ENCODE measurements around the gene ZBTB33.

ZBTB33 gene, protein sequence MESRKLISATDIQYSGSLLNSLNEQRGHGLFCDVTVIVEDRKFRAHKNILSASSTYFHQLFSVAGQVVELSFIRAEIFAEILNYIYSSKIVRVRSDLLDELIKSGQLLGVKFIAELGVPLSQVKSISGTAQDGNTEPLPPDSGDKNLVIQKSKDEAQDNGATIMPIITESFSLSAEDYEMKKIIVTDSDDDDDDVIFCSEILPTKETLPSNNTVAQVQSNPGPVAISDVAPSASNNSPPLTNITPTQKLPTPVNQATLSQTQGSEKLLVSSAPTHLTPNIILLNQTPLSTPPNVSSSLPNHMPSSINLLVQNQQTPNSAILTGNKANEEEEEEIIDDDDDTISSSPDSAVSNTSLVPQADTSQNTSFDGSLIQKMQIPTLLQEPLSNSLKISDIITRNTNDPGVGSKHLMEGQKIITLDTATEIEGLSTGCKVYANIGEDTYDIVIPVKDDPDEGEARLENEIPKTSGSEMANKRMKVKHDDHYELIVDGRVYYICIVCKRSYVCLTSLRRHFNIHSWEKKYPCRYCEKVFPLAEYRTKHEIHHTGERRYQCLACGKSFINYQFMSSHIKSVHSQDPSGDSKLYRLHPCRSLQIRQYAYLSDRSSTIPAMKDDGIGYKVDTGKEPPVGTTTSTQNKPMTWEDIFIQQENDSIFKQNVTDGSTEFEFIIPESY

DNA sequence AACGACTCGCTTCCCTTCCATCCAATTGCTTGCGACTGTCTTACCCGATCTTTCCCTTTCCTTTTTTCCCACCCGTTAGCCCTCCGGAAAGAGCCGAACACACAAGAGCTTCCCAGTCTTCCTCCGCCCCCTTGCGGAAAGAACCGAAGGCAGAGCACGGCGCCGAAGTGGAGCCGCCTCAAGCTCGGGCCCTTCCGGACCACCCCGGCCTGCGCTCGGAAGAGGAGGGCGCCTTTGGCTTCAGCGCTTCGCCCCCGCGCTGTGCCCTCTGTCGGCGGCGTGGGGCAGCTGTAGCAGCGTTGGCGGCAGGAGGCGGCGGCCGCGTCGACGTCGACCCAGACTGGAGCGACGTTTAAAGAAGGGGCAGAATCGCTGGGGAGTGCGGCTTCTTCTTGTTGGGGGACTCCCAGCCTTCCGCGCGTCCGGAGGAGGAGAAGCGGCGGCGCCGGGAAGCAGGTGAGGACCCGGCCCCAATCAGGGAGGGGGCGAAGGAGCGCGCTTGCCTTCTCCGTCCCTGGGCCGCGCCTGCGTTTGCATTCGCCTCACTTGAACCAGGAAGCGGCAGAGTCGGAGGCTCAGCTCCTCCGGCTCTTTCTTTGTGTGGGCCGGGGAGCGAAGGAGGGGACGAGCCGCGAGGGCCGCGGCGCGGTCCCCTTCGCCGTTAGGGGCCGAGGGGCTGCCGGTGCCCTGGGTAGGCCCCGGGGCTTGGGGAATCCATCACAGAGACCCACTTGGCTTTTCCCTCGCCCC is at the start of gene ZBTB33:
ZBTB33 (plus strand) TSS at position 291 of the 750 bp plus-strand sequence. CDS start 2,604 bp downstream, outside the sequence.
- peak; percentile 88 for DNase-seq (ENCODE audit: low spot score)

DNA sequence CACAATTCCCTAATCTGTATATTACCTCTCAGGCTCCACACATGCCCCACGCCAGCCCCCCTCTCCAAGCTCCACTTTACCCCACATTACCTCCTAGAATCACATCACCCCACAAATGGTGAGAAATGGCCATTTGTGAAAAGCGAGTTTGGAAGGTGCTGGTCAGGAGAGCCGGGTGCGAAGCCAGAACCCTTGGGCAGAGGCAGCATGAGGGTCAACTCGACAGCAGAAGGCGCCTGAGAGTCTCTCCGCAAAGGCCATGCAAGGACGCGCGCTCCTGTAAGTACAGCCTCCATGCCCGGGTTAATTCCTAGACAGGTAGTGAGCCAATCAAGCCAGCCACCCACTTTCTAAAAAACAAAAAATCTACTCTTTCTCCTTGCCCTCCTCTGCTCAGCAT is 49.8 kb upstream of the ZBTB33 start:
- no peak for DNase-seq (ENCODE audit: low spot score)

DNA sequence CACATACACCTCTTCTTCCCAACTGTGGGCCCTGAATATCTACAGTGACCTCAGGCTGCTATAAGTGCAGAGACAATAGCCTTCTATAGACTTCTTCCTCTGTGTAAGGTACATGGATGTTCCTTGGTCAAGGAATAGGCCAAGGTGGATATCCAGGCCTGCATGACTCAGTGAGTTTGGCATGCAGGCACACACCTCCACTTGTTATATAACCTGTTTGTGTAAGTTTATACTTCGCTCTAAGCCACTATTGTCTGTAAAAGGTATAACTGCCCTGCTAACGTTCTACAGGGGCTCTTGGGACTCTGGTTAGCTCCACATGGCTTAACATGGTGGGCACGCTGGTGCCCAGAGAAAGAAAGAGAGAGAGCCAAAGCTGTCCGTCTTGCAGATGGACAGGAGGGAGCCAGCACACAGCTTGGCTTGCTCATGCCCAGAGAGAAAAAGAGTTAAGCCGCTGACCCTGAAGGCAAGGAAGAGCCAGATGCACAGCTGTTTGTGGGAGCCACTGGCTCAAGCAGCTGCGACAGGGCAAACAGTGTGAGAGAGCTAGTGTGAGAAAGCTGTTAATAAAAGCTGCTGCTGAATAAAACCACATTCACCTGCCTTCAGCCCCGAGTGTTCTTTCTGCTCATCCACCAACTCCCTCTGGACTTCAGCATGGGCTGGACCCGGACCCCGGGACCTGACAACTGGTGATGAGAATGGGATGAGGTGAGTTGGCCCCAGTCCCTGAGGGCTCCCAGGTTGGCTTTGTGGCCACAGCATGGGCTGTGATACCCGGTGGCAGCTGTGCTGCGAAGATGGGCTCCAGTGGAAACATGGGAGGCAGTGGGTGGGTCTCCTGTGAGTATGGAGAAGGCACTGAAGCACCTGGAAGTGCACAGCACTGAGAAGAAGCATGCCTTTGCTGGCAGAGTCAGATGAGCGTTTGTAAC is 44.5 kb upstream of the ZBTB33 start:
- DNase-seq (ENCODE audit: low spot score): no peak

- no peak for DNase-seq (ENCODE audit: low spot score)
Observed at GRCh38 chrX:120207009-120207605, 43.5 kb upstream of the ZBTB33 start.

DNA sequence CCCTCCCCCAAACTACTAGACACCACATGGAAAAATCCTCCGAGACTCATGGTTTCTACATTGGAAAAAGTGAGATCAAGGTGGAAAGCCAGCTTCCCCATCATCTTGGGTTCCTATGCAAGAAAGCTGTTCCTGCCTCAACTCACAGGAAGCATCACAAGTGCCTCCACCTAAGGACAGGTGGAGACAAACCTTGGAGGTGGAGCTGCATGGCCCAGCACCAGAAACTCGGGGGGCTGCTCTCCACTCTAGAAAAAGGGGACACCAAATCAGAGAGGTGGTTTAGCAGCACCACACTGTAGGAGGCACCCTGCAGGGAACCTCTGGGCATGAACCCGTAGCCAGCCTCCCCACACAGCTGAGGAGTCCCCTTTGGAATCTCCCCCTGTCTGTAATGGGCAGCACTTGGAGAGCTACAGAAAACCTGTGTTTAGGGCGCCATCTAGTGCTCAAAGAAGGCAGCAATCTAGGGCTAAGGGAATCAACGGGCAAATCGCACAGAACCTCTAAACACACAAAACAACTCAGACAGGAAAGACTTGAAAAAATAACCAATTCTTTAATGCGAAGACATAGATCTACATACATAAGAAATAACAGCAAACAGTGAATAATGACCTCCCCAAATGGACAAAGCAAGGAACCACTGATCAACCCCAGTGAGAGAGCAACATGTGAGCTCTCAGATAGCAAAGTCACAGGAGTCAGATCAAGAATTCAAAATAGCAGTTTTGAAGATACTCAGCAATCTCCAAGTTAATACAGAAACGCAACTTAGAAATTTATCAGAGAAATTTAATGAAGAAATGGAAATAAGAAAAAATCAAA is 37.0 kb upstream of the ZBTB33 start:
- DNase-seq (ENCODE audit: low spot score): peak; percentile 57

DNA sequence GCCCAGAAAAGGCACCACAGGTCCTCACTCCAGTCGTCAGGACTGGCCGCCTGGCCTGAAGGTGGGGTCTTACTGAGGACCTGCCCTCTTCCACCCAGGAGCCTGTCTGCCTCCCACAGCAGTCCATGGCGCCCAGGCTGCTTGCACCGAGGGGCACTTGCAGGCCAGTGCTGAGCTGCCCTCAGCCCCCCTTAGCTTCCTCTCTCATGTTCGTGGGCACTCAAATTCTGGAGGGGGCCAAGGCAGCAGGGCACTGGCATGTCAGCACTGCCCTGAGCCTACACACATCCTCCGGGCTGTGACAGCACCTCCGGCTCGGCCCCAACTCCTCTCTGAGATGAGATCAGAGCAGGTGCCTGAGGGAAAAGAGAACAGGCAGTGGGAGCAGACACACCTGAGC is 27.2 kb upstream of the ZBTB33 start:
- no peak for DNase-seq (ENCODE audit: low spot score)

GRCh38 chrX:120224388-120224787 is 26.2 kb upstream of the ZBTB33 start:
- no peak for DNase-seq (ENCODE audit: low spot score)

GRCh38 chrX:120228187-120228908 is 22.3 kb upstream of the ZBTB33 start:
- no peak for DNase-seq (ENCODE audit: low spot score)

DNA sequence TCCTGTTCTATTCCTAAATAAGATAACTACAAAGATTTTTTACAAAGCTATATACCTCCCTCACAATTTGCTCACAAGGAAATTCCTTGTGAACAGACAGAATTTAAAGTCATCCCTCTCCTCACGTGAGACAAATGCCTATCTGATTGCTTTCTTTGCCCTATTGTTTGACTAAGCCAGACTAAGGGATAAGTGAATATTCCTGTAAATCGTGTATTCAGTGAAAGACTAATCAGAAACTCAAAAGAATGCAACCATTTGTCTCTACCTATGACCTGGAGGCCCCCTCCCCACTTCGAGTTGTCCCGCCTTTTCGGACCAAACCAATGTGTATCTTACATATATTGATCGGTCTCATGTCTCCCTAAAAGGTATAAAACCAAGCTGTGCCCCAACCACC is 15.3 kb upstream of the ZBTB33 start:
- no peak for DNase-seq (ENCODE audit: low spot score)

DNA sequence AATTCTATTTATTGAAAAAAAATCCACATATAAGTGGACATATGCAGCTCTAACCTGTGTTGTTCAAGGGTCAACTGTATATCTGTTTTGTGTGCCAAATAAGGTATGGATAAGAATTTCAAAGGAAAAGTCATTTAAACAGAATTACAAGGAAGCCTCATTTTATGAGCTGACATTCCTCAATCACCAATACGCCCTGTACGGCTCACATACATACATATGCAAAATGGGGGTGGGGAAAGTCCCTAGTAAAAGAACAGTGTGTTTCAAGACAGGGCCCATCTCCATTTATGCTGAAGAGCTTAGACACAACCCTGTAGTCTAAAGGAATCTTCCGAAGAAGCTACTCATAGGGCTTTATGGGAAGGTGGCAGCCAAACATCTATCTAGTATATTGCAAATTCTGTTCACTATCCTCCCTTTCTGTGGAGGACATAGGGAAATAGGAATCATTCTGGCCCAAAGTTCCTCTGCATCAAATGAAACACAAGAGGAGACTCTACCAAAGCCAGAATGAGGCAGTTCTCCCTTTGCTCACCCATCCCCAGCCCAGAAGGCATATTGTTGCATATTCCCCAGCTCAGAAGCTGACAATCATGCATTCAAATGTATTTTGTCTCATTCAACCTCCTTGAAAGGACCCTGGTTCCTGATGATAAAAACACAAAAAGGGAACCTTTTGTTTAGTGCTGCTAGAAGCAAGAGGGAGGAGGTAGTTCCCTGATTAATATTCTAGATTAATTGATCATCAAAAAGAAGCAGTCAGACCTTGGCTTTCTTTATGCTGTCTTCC is 13.7 kb upstream of the ZBTB33 start:
- no peak for DNase-seq (ENCODE audit: low spot score)

DNA sequence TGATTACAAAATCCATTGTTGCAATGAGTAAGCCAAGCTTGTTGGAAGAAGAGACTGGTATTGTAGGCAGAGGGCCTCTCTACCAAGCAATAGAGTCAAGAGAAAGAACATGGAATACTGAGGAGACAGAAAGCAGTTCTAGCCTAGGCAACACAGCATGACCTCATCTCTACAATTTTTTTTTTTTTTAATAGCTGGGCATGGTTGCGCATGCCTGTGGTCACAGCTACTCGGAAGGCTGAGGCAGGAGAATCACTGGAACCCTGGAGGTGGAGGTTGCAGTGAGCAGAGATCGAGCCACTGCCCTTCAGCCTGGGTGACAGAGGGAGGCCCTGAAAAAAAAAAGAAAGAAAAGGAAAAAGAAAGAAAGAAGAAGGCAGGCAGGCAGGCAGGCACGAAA is 11.7 kb upstream of the ZBTB33 start:
- no peak for DNase-seq (ENCODE audit: low spot score)

DNA sequence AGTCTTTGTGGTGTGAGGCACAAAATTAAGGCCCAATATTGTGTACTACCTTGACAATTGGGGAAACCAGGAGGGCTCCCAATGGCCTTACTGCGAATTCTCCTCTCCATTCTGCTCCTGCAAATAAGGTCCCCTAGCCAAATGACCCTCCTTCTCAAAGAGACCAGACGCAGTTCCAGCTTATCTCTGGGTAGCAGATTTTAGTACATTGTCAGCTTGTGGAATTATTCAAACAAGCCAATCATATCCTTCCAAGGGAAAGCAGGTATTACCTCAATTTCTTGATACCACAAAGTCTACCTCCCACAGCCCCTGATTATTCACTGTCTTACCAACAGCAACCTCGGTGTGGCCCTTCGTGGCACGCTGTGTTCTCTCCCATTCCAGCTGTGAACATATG is 7.8 kb upstream of the ZBTB33 start:
- DNase-seq (ENCODE audit: low spot score): no peak

GRCh38 chrX:120244395-120244734 is 6.2 kb upstream of the ZBTB33 start:
- DNase-seq (ENCODE audit: low spot score): no peak

- peak; percentile 79 for DNase-seq (ENCODE audit: low spot score)
Observed at GRCh38 chrX:120244735-120245498, 5.7 kb upstream of the ZBTB33 start.

DNA sequence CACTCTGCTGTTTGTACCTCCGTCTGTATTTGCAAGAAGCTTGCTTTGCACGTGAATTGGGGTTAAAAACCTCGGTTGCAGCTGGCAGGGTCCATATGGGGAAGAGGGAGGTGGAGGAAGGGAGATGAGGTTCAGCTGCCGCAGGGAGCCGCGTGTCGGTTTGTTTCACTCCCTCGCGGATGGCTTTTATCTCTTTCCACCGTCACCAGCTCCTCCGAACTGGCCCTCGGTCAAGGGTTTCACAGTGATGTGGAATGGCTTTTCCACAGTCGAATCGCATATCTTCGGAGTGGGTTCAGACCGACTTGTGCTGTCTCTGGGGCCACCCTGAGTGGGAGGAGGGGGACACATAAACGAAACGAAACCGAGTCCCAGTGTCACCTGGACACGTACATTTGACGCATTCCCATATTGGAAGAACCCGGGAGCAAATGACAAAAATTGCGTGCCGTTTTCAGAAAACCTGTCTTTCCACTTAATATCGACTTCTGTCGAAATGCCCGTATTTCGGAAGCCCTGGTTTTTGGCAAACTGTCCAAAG is 929 bp downstream of the ZBTB33 start:
- DNase-seq (ENCODE audit: low spot score): peak; percentile 51

GRCh38 chrX:120253784-120254183 is 3.2 kb downstream of the ZBTB33 start:
- no peak for DNase-seq (ENCODE audit: low spot score)

- DNase-seq (ENCODE audit: low spot score): no peak
Observed at GRCh38 chrX:120260369-120260768, 9.8 kb downstream of the ZBTB33 start.
